Hepatocyte (in vitro differentiated cells): Measurements from ENCODE around the gene ZNF772. TPM values are rescaled to one million over a fixed set of nuclear protein-coding genes. Genes with fewer than 3 reads are reported as not detected.
"Not testable (repeated sequence)": the region's sequence is repeated elsewhere in the genome, so short reads cannot be mapped to it uniquely, and the experiment has no call there.

Experiments
- DNase-seq: peaks from one replicate; pipeline ENCODE4 v3.0.0-alpha.2; 2016; ENCODE audit warnings: low spot score
- H2AFZ ChIP-seq: fragments of 200-600 bp; sonication (generic); 2 replicates; pipeline ENCODE4 v1.6.0; 2016; ENCODE audit warnings: antibody characterized with exemption, mild to moderate bottlenecking
- H3K27ac ChIP-seq: fragments of 200-600 bp; sonication (generic); 2 replicates; pipeline ENCODE4 v1.5.1; 2016; ENCODE audit warnings: mild to moderate bottlenecking
- H3K27me3 ChIP-seq: fragments of 200-600 bp; sonication (generic); 2 replicates; pipeline ENCODE4 v1.6.1; 2016
- H3K36me3 ChIP-seq: fragments of 200-600 bp; sonication (generic); replicated peaks from 2 replicates; pipeline ENCODE4 v1.5.1; 2016; ENCODE audit warnings: low read depth; ENCODE audit not compliant: insufficient read depth
- H3K4me1 ChIP-seq: fragments of 200-600 bp; sonication (generic); 2 replicates; pipeline ENCODE4 v1.5.1; 2016; ENCODE audit warnings: mild to moderate bottlenecking, moderate library complexity; ENCODE audit not compliant: insufficient read depth
- H3K4me2 ChIP-seq: fragments of 200-600 bp; sonication (generic); 2 replicates; pipeline ENCODE4 v1.6.0; 2016
- H3K4me3 ChIP-seq: fragments of 200-600 bp; sonication (generic); 2 replicates; pipeline ENCODE4 v1.5.1; 2016; ENCODE audit warnings: mild to moderate bottlenecking
- H3K79me2 ChIP-seq: fragments of 200-600 bp; sonication (generic); 2 replicates; pipeline ENCODE4 v1.6.0; 2017; ENCODE audit warnings: mild to moderate bottlenecking
- H3K9me2 ChIP-seq: fragments of 200-600 bp; sonication (generic); replicated peaks from 2 replicates; pipeline ENCODE4 v1.6.0; 2017; ENCODE audit warnings: mild to moderate bottlenecking; ENCODE audit not compliant: insufficient read depth
- H3K9me3 ChIP-seq: fragments of 200-600 bp; sonication (generic); 2 replicates; pipeline ENCODE4 v1.5.1; 2016; ENCODE audit warnings: low read depth, mild to moderate bottlenecking
- H4K20me1 ChIP-seq: fragments of 200-600 bp; sonication (generic); 2 replicates; pipeline ENCODE4 v1.6.0; 2016; ENCODE audit warnings: mild to moderate bottlenecking; ENCODE audit not compliant: insufficient read depth, poor library complexity, severe bottlenecking
- CTCF ChIP-seq: fragments of 200-600 bp; sonication (generic); IDR thresholded peaks from 2 replicates; pipeline ENCODE4 v1.5.1; 2016; ENCODE audit warnings: antibody characterized with exemption, mild to moderate bottlenecking; ENCODE audit not compliant: poor library complexity
- EZH2 ChIP-seq: fragments of 200-600 bp; sonication (generic); IDR thresholded peaks from 2 replicates; pipeline ENCODE4 v1.6.1; 2016; ENCODE audit warnings: antibody characterized with exemption, mild to moderate bottlenecking, borderline replicate concordance
- EZH2phosphoT487 ChIP-seq: fragments of 200-600 bp; sonication (generic); IDR thresholded peaks from one replicate; pipeline ENCODE4 v1.6.1; 2018; ENCODE audit warnings: antibody characterized with exemption, mild to moderate bottlenecking, low read depth, moderate library complexity; ENCODE audit not compliant: unreplicated experiment, severe bottlenecking
- WGBS: methylation state at CpG from one replicate; pipeline ENCODE4 v1.1.6; 2016; ENCODE audit warnings: low lambda C conversion rate; ENCODE audit errors: missing lambda C conversion rate; 5-methylcytosine and 5-hydroxymethylcytosine counted together
- polyA plus RNA-seq: library from polyadenylated mRNA; unstranded; fragments of >200 nt; fragmentation: Nextera tagmentation; extraction: Ambion mirVana; gene quantifications from 2 replicates; pipeline ENCODE4 v1.2.1, GENCODE V29; 2016
- total RNA-seq: library from RNA; depleted of rRNA; stranded (reverse); fragments of >200 nt; gene quantifications from 2 replicates; pipeline ENCODE4 v1.2.3, GENCODE V29; 2014

The ZNF772 gene
- total and polyA plus RNA-seq, 2 experiments from 2014 or later = 2.6 to 18.5 TPM

- Histone ChIP-seq H4K20me1 (no peaks in the 10 kb centered on the region), H3K4me3 (no peak overlapping the region), H3K4me2 (no peak overlapping the region), H3K9me3 (peaks cover 36% of the 10 kb centered on the region), H3K36me3 (peaks cover 15% of the 10 kb centered on the region), H3K9me2 (no peaks in the 10 kb centered on the region), H2AFZ (no peak overlapping the region), H3K27me3 (no peaks in the 10 kb centered on the region), H3K4me1 (no peaks in the 10 kb centered on the region), H3K79me2 (no peaks in the 10 kb centered on the region), H3K27ac (no peak overlapping the region)
- DNase-seq = no peak
- TF ChIP-seq EZH2phosphoT487 = no peak
Measured at GRCh38 chr19:57511484-57511883, 34.1 kb upstream of the ZNF772 start.

- Histone ChIP-seq H4K20me1 (no peaks in the 10 kb centered on the region), H3K9me2 (no peaks in the 10 kb centered on the region), H2AFZ (no peak overlapping the region), H3K27me3 (no peaks in the 10 kb centered on the region), H3K36me3 (peaks cover 17% of the 10 kb centered on the region), H3K4me2 (no peak overlapping the region), H3K4me3 (no peak overlapping the region), H3K27ac (no peak overlapping the region), H3K9me3 (peaks cover 19% of the 10 kb centered on the region), H3K79me2 (peaks cover 19% of the 10 kb centered on the region), H3K4me1 (no peaks in the 10 kb centered on the region)
- no peak for DNase-seq
- TF ChIP-seq CTCF (no peak), EZH2 (no peak), EZH2phosphoT487 (no peak)
- 72% methylated on average over 4 of the region's 4 CpGs for WGBS
Measured at GRCh38 chr19:57506163-57506562, 28.8 kb upstream of the ZNF772 start.

- H3K27me3 ChIP-seq, H4K20me1 ChIP-seq, H3K9me3 ChIP-seq, DNase-seq, H3K27ac ChIP-seq, H3K36me3 ChIP-seq, H3K9me2 ChIP-seq, H3K4me1 ChIP-seq, H2AFZ ChIP-seq: not testable (repeated sequence)
- WGBS = 9% methylated on average over 1 of the region's 4 CpGs
- H3K79me2 ChIP-seq = peaks cover 26% of the 10 kb centered on the region
- H3K4me3 ChIP-seq = peak overlapping the region; percentile 20
- peak overlapping the region; percentile 85 for H3K4me2 ChIP-seq
Measured at GRCh38 chr19:57500400-57500799, 23.0 kb upstream of the ZNF772 start.

GRCh38 chr19:57499680-57500395 lies 22.5 kb upstream of the ZNF772 start, which contains the start of gene ZNF773:
TSS of gene ZNF773 (plus strand) at chr19:57499938. CDS start at chr19:57500081, 143 bp downstream.
- 1% methylated on average over 59 of the region's 69 CpGs for WGBS
- Histone ChIP-seq H3K27ac (peak within 1 kb of the TSS; percentile 89), H3K79me2 (peaks cover 26% of the 10 kb centered on the region), H2AFZ (peak within 1 kb of the TSS; percentile 37), H3K4me3 (peak within 1 kb of the TSS; percentile 46), H3K4me2 (peak within 1 kb of the TSS; percentile 85)
- not testable (repeated sequence) for H3K36me3 ChIP-seq, H3K27me3 ChIP-seq, H3K4me1 ChIP-seq, H3K9me2 ChIP-seq, H4K20me1 ChIP-seq, H3K9me3 ChIP-seq
- peak; percentile 96 for DNase-seq

GRCh38 chr19:57499332-57499679 lies 21.9 kb upstream of the ZNF772 start:
- H2AFZ ChIP-seq, H3K4me3 ChIP-seq, H3K4me1 ChIP-seq, H3K36me3 ChIP-seq, DNase-seq, H3K27ac ChIP-seq, H4K20me1 ChIP-seq, H3K27me3 ChIP-seq, H3K4me2 ChIP-seq, H3K9me2 ChIP-seq: not testable (repeated sequence)
- Histone ChIP-seq H3K9me3 (peaks cover 11% of the 10 kb centered on the region), H3K79me2 (peaks cover 26% of the 10 kb centered on the region)

GRCh38 chr19:57488299-57488644 lies 10.9 kb upstream of the ZNF772 start:
- H3K79me2 ChIP-seq = peaks cover 21% of the 10 kb centered on the region
- H3K4me3 ChIP-seq = peak overlapping the region; percentile 26
- H3K9me2 ChIP-seq, H3K36me3 ChIP-seq, H4K20me1 ChIP-seq, H3K9me3 ChIP-seq, H3K27ac ChIP-seq, H3K4me1 ChIP-seq, H2AFZ ChIP-seq, H3K27me3 ChIP-seq, DNase-seq: not testable (repeated sequence)
- H3K4me2 ChIP-seq = peak overlapping the region; percentile 85
- WGBS = no CpG with 5 or more reads among the region's 1 CpG

- not testable (repeated sequence) for H3K9me2 ChIP-seq, H3K4me1 ChIP-seq, H3K36me3 ChIP-seq, H4K20me1 ChIP-seq, H3K9me3 ChIP-seq, H3K27me3 ChIP-seq
- Histone ChIP-seq H3K4me3 (peak within 1 kb of the TSS; percentile 78), H3K79me2 (peaks cover 21% of the 10 kb centered on the region), H3K4me2 (peak within 1 kb of the TSS; percentile 85), H2AFZ (peak within 1 kb of the TSS; percentile 68), H3K27ac (peak within 1 kb of the TSS; percentile 87)
- WGBS = 3% methylated on average over 59 of the region's 69 CpGs
- DNase-seq = peak; percentile 94
Measured at GRCh38 chr19:57487477-57488298, 10.3 kb upstream of the ZNF772 start, which contains the start of gene ZNF419. TSS of gene ZNF419 (plus strand) at chr19:57487750. CDS start at chr19:57487951, 201 bp downstream.
